Adrenal gland (tissue), 5 donors: ENCODE measurements around the gene KCNJ9.

ENCODE experiments used
- CTCF ChIP-seq, 6 experiments: fragments of 450-650 bp in 4 of 6; fragments of 200-600 bp in 2 of 6; sonication (generic) in 1 of 6; IDR thresholded peaks; 1 replicate in 5 of 6; 2 replicates in 1 of 6; pipeline versions ENCODE4 v1.5.1 to v1.8.0; 2016 to 2021; ENCODE audit warnings: antibody characterized with exemption in 6 of 6, mild to moderate bottlenecking in 2 of 6, moderate library complexity in 1 of 6
- POLR2A ChIP-seq, 2 donors: fragments of 450-650 bp; IDR thresholded peaks; one replicate each; pipeline ENCODE4 v1.6.1; 2017; ENCODE audit warnings: antibody characterized with exemption in 2 of 2, mild to moderate bottlenecking in 2 of 2, moderate library complexity in 1 of 2
- donor health status: DM: no; HTN: no; CAD: no.

- TF ChIP-seq POLR2A (IDR thresholded peaks at IDR 0.05) (no peak), CTCF (IDR thresholded peaks at IDR 0.05) (no peak)
Observed at GRCh38 chr1:160080381-160081100, 797 bp upstream of the KCNJ9 start.
